Measurements from ENCODE around the gene CCDC78.

The CCDC78 gene

DNA sequence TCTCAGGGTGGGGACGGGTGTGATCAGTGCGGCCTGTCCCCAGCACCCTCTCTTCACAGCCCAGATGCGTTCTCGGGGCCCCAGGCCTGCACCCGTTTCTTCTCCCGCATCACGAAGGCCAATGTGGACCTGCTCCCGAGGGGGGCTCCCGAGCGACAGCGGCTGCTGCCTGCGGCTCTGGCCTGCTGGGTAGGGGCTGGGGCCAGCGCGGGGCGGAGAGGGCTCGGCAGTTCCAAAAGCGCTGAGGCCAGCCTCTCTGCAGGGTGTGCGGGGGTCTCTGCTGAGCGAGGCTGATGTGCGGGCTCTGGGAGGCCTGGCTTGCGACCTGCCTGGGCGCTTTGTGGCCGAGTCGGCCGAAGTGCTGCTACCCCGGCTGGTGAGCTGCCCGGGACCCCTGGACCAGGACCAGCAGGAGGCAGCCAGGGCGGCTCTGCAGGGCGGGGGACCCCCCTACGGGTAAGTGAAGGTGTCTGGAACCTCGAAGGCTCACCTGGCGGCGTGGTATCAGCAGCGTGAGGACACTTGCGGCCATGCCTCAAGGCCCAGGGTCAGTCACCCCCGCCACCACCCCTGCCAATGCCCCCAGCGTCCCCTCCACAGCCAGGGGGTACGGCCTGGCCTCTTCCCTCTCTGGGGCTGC is 38.7 kb upstream of the CCDC78 start:
- H3K4me1 ChIP-seq (ENCODE audit: low read length) = no peaks in the 10 kb centered on the region
- no peaks in the 10 kb centered on the region for H4K20me1 ChIP-seq (ENCODE audit: insufficient read depth, low read length)
- no peak for DNase-seq
- no peak overlapping the region for H2AFZ ChIP-seq (ENCODE audit: low read length)
- no peaks in the 10 kb centered on the region for H3F3A ChIP-seq (ENCODE audit: insufficient read depth, low read length)
- H3K79me2 ChIP-seq (ENCODE audit: low read length) = no peaks in the 10 kb centered on the region
- H3K9me3 ChIP-seq (replicated peaks; ENCODE audit: insufficient read depth, low read length) = no peaks in the 10 kb centered on the region
- H3K9ac ChIP-seq (ENCODE audit: low read length) = no peak overlapping the region
- H3K27ac ChIP-seq (ENCODE audit: low read length) = no peak overlapping the region
- no peaks in the 10 kb centered on the region for H3K9me2 ChIP-seq (replicated peaks; ENCODE audit: insufficient read depth, low read length)
- H3K27me3 ChIP-seq (replicated peaks; ENCODE audit: insufficient read depth, low read length) = peaks cover 36% of the 10 kb centered on the region
- no peak overlapping the region for H3K4me3 ChIP-seq (ENCODE audit: low read length)
- H3K36me3 ChIP-seq (replicated peaks; ENCODE audit: insufficient read depth, low read length) = no peaks in the 10 kb centered on the region
- no peak overlapping the region for H3K4me2 ChIP-seq (ENCODE audit: low read depth, low read length)
- no peak for TF ChIP-seq EZH2 (optimal IDR thresholded peaks at IDR 0.05; ENCODE audit: low read depth, low read length)
- TF ChIP-seq, protein P1, sequence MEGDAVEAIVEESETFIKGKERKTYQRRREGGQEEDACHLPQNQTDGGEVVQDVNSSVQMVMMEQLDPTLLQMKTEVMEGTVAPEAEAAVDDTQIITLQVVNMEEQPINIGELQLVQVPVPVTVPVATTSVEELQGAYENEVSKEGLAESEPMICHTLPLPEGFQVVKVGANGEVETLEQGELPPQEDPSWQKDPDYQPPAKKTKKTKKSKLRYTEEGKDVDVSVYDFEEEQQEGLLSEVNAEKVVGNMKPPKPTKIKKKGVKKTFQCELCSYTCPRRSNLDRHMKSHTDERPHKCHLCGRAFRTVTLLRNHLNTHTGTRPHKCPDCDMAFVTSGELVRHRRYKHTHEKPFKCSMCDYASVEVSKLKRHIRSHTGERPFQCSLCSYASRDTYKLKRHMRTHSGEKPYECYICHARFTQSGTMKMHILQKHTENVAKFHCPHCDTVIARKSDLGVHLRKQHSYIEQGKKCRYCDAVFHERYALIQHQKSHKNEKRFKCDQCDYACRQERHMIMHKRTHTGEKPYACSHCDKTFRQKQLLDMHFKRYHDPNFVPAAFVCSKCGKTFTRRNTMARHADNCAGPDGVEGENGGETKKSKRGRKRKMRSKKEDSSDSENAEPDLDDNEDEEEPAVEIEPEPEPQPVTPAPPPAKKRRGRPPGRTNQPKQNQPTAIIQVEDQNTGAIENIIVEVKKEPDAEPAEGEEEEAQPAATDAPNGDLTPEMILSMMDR (IDR thresholded peaks at IDR 0.05; ENCODE audit: low read length) = no peak
- TF ChIP-seq EZH2phosphoT487 (IDR thresholded peaks at IDR 0.05; ENCODE audit: low read length) = no peak

DNA sequence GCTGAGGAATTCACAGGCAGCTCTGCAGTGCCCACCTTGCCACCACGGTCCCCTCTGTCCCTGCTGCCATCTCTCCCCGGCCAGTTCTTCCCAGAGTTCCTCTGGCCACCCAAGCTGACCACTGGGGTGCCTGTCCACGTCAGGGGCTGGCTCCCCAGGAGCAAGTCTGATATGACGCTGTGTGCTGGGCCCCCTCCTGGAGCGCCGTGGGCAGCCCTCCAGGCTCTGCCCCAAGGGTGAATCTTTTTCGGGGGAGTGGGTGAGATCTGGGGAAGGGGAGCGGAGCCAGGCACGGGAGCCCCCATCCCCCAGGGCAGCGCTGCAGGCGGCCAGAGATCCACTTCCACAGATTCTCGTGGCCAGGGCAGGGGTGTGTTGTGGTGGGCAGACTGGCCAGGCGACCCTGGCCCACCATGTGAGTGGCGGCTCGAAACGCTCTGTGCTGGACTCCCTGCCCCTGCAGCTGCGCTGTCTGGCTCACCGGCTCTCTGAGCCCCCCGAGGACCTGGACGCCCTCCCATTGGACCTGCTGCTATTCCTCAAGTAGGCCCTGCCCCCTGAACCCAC is 38.0 kb upstream of the CCDC78 start:
- Histone ChIP-seq H4K20me1 (ENCODE audit: insufficient read depth, low read length) (no peaks in the 10 kb centered on the region), H3K4me3 (ENCODE audit: low read length) (no peak overlapping the region), H3F3A (ENCODE audit: insufficient read depth, low read length) (no peaks in the 10 kb centered on the region), H3K79me2 (ENCODE audit: low read length) (no peaks in the 10 kb centered on the region), H3K9me2 (replicated peaks; ENCODE audit: insufficient read depth, low read length) (no peaks in the 10 kb centered on the region), H3K27me3 (replicated peaks; ENCODE audit: insufficient read depth, low read length) (peaks cover 43% of the 10 kb centered on the region), H3K4me1 (ENCODE audit: low read length) (no peaks in the 10 kb centered on the region), H3K36me3 (replicated peaks; ENCODE audit: insufficient read depth, low read length) (no peaks in the 10 kb centered on the region), H2AFZ (ENCODE audit: low read length) (no peak overlapping the region), H3K9ac (ENCODE audit: low read length) (no peak overlapping the region), H3K4me2 (ENCODE audit: low read depth, low read length) (no peak overlapping the region), H3K9me3 (replicated peaks; ENCODE audit: insufficient read depth, low read length) (no peaks in the 10 kb centered on the region), H3K27ac (ENCODE audit: low read length) (no peak overlapping the region)
- DNase-seq = no peak
- TF ChIP-seq, protein P1 (IDR thresholded peaks at IDR 0.05; ENCODE audit: low read length) = no peak
- TF ChIP-seq EZH2phosphoT487 (IDR thresholded peaks at IDR 0.05; ENCODE audit: low read length) = no peak
- TF ChIP-seq EZH2 (optimal IDR thresholded peaks at IDR 0.05; ENCODE audit: low read depth, low read length) = no peak

DNA sequence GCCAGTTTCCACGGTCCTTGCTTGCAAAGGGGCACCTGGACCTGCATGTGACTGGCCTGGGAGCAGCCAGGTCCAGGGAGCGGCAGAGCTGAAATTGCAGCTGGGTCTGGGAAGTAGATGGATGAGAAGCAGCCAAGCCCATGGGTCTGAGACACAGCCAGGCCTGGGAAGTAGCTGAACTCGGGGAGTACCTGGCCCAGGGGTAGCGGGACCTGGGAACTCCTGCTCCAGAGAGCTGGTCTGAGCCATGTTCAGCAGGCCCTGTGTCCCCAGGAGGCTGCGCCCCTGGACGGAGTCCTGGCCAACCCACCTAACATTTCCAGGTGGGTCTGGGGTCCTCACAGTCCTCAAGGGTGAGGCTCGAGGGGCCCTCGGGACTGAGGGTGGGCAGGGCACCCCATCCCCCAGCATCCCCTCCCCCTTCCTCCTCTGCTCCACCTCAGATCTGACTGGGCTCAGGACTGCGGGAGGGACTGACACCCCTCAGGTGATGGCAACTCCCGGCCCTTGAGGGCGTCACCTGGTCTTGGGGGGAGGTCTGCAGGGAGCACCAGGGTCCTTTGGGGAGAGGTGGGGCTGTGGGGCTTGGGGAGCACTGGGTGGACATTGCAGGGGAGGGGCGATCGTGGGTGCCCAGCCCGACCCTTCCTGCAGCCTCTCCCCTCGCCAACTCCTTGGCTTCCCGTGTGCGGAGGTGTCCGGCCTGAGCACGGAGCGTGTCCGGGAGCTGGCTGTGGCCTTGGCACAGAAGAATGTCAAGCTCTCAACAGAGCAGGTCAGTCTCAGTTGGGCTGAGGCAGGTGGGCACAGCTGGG is 37.3 kb upstream of the CCDC78 start:
- no peak overlapping the region for H2AFZ ChIP-seq (ENCODE audit: low read length)
- TF ChIP-seq EZH2 (optimal IDR thresholded peaks at IDR 0.05; ENCODE audit: low read depth, low read length) (no peak), EZH2phosphoT487 (IDR thresholded peaks at IDR 0.05; ENCODE audit: low read length) (no peak)
- TF ChIP-seq, protein P1 (IDR thresholded peaks at IDR 0.05; ENCODE audit: low read length) = no peak
- H3K27me3 ChIP-seq (replicated peaks; ENCODE audit: insufficient read depth, low read length) = peaks cover 49% of the 10 kb centered on the region
- H3K4me1 ChIP-seq (ENCODE audit: low read length) = no peaks in the 10 kb centered on the region
- no peaks in the 10 kb centered on the region for H3K36me3 ChIP-seq (replicated peaks; ENCODE audit: insufficient read depth, low read length)
- H4K20me1 ChIP-seq (ENCODE audit: insufficient read depth, low read length) = no peaks in the 10 kb centered on the region
- H3K79me2 ChIP-seq (ENCODE audit: low read length) = no peaks in the 10 kb centered on the region
- H3F3A ChIP-seq (ENCODE audit: insufficient read depth, low read length) = no peaks in the 10 kb centered on the region
- H3K4me3 ChIP-seq (ENCODE audit: low read length) = no peak overlapping the region
- no peaks in the 10 kb centered on the region for H3K9me3 ChIP-seq (replicated peaks; ENCODE audit: insufficient read depth, low read length)
- no peak overlapping the region for H3K27ac ChIP-seq (ENCODE audit: low read length)
- H3K4me2 ChIP-seq (ENCODE audit: low read depth, low read length) = no peak overlapping the region
- DNase-seq = no peak
- no peak overlapping the region for H3K9ac ChIP-seq (ENCODE audit: low read length)
- no peaks in the 10 kb centered on the region for H3K9me2 ChIP-seq (replicated peaks; ENCODE audit: insufficient read depth, low read length)
